NCI-H1092 treated with DMSO at 0.1 percent for 48 hours (cell line): ENCODE data around the gene CEP57.

Source experiments
- DNase-seq: peaks from one replicate; lab custom pipeline; 2025; lab: John Stamatoyannopoulos, UW

CEP57 gene

GRCh38 chr11:95790123-95790932 lies at the start of gene CEP57:
CEP57 (plus strand) TSS chr11:95790498; CDS start chr11:95790699, 201 bp downstream.
- peak; percentile 99 for DNase-seq

- no peak for DNase-seq
These were observed 40.2 kb upstream of the CEP57 start for GRCh38 chr11:95750101-95750500.

DNA sequence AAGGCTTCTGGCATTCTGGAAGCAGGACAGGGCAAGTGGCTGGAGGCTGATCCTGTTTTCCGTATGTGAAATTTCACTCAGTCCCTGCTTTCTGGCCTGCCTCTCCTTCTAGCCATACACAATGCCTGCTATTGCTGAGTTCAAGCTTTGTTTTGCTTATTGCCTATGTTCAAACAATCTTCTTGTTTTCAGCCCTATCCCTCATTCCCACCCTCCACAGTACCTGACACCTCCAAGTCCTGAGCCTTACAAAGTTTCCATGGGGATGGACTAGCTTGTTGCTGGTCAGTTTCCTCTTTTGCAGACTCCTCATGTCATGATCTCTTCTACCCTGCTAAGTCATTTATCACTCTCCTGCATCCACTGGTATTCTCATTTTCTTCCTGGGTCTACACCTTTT lies 38.8 kb upstream of the CEP57 start:
- no peak for DNase-seq

DNA sequence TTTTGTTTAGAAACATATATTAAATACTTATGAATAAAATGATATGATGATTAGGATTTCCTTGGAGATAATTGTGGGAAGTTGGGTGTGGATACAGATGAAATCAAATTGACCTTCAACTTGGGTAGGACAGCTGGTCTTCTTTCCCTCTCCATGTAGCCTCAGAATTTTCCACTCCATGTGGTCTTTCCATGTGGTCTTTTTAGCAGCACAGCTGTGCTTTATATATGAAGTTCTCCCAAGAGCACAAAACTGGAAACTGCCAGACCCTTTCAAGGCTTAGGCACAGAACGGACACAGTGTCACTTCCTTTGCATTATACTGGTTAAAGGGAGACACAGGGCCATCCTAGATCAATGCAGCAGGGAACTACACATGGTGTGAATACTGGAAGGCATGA lies 29.4 kb upstream of the CEP57 start:
- DNase-seq = no peak

GRCh38 chr11:95762534-95762933 lies 27.8 kb upstream of the CEP57 start:
- DNase-seq = no peak

- DNase-seq = peak; percentile 76
These were observed 25.9 kb upstream of the CEP57 start for GRCh38 chr11:95764267-95764898.

DNA sequence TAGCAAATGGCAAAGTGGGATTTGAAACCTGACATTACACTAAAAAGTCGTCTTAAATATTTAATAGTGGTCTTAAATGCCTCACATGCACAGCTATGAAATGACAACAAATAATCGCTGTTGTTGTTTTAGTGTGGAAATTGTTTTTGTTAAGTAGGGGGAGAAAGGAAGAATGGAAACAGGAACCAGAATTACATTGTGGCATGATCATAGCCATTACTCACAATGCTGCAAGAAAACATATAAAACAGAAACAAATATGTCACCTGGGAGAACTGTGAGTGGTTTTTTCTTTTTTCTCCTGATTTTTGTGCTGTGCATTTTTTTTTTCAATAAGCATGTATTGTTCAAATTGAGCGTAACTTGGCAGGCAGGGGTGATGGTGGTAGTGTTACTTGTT lies 23.6 kb upstream of the CEP57 start:
- no peak for DNase-seq

DNA sequence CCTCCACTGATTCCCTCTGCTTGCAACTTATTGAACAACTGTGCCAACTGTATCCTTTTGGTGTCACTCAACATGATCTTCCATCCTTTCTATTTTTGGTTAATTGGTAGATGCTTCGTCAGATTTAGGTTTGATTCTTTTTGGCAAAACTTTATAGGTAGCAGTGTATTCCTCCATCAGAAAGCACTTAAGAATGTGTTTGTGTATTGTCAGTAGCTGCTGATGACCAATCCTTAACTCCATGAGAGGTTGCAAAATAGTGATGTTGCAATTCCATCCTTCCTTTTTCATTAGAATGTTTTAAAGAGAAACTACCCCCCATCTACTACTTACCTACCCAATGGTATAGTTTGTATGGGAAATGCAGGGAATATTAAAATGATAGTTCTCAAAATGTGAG lies 22.8 kb upstream of the CEP57 start:
- no peak for DNase-seq

GRCh38 chr11:95768521-95768920 lies 21.8 kb upstream of the CEP57 start:
- no peak for DNase-seq

GRCh38 chr11:95776859-95777258 lies 13.4 kb upstream of the CEP57 start:
- no peak for DNase-seq

DNA sequence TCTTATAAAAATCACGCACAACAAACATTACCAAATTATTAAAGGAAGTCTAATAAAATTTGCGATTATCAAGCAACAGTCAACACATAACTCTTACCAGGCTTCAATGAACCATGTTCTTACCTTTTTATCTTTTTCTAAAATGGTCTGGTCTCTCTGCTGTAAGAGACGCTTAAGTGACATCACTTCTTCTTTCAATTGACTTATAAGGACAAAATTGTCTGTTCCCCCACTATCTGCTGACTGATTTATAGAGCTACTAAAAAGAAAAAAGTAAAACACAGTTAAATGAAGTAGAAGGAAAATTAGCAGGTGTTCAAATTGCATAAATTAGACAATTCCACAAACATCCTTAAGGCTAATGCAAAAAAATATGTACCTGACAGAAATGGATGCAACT lies 11.6 kb upstream of the CEP57 start:
- no peak for DNase-seq

- no peak for DNase-seq
These were observed 9.8 kb upstream of the CEP57 start for GRCh38 chr11:95780544-95780943.

DNA sequence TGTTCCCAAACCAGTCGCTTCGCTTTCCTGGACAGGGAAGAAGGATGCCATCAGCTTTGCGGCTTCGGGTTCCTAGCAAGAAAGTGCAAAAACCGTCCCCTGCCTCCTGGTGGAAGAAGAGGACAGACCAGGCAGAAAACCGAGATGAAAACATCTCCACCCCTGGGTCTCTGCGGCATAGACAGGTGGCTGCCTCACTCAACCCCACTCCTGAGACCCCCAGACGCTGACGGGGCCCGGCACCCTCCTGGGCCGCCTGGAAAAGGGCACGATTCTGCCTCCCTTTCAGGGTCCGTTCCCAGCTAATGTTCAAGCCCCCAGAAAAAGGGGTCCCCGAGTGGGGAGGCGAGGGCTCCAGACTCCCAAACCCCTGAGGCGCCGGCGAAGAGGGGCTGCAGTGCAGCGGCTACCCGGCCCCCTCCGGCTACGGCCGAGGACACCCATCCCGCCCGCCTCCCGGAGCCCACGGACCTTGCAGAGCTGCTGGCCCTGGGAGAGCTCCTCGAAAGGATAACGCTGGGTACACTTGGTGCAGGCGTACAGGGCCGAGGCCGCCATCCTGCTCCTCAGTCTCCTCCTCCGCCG lies 1.3 kb upstream of the CEP57 start:
- peak; percentile 59 for DNase-seq

DNA sequence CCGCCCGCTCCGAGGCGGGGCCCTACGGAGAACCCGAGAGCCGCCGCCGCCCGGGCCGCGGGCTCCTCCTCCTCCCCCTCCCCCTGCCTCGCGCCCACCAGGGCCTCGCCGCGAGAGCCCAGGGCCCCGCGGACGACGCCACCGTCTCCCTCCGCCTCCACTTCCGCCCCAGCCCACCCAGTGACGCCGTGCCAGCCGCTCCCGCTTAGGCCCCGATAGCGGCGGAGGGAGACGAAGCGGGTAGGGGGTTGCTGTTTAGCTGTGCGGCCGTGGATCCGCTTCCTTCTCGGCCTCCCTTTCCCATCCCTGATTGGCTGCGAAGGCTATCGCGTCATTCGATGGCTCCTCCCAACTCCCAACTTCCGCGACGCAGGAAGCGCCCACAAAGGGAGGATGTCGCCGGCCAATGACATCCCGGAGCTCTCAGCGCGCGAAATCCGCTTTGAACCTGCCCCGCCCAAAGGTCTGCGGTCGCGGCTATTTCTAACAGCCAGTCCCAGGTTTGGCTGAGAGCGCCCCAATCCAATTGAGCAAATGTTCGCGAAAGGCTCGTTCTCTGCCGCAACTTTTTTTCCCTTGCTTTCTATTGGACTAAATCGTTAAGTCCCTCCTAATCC lies 684 bp upstream of the CEP57 start, which contains the start of gene FAM76B:
Gene FAM76B, minus strand, starts transcription at position 277 of the 617 bp plus-strand sequence. CDS start 304 bp downstream, outside the sequence.
- DNase-seq = peak; percentile 99

GRCh38 chr11:95790933-95791708 lies 823 bp downstream of the CEP57 start:
- peak; percentile 78 for DNase-seq

GRCh38 chr11:95791709-95792033 lies 1.4 kb downstream of the CEP57 start:
- DNase-seq = no peak

DNA sequence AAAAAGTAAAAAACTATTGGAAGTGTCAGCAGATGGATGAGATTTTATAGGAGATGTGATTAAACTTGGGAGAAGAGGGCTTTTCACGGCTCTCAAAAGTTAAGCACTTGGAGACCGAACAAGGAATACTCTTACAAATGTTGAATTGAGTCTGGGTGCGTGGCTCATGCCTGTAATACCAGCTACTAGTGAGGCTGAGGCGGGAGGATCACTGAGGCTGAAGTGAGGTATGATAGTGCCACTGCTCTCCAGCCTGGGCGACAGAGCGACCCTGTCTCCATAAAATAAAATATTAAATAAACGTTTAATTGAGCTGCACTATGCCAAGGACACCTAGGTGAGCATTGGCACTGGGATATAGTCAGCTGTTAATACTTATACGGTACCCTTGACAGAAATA lies 1.9 kb downstream of the CEP57 start:
- DNase-seq = no peak

GRCh38 chr11:95792700-95793099 lies 2.4 kb downstream of the CEP57 start:
- no peak for DNase-seq

DNA sequence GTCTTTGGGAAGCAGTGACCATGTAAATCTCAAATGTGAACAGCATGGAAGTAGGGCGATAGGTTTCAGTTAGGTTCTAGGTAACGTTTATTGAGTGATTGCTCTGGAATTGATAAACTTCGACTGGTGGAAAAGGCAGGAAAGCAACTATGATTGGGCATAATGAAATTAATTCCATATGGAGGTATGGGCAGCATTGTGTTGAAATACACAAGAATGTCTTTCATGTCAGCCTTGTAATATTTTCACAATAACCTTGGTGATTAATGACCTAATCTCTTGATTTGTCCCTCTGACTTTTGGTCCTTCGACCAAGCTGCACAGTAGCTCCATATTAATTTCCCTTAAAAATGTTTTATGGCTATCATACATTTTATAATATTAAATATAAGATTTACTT lies 2.8 kb downstream of the CEP57 start:
- DNase-seq = no peak

DNA sequence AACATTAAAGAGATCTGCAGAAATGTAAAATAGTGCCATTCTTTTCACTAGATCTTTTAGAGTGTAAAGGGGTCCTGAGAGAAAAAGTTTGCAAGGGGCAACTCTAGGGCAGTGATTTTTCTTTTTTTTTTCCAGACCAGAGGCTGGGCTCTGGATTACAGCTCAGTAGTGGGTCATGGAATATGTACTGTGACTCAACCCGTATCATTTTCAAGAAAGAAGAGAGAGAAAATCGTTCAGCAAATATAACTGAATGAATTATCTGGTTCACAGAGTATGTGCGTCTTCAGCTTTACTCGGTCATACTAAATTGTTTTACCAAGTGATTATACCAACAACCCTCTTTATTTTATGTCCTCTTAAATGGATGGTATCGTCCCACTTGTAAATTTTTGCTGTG lies 3.8 kb downstream of the CEP57 start:
- no peak for DNase-seq

DNA sequence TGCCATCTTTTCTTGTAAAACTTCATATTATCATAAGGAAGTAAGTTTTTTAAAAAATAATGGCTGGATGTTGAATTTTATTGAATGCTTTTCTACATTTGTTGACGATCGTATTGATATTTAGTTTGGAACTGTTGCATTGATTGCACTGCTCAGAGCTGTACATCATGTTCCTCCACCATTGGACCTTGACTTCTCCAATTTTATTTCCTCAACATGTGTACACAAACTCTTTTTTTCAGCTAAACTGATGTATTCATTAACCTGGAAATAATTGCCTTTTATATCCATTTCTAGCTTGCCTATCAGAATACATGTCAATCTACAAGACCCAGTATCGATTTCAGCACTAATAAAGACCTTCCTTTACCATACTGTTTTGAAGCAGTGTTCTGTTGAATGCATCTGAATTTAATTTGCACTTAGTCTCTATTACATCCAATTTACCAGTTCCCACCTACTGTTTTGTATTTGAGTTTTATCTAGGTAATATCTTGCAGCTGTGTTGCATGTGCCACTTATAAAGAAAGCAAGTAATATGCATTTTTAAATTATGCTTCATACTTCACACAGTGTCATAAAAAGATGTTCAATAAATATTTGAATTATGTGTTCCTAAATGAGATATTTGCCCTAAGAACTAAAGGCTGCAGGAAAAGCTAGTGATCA lies 5.5 kb downstream of the CEP57 start:
- peak; percentile 25 for DNase-seq

DNA sequence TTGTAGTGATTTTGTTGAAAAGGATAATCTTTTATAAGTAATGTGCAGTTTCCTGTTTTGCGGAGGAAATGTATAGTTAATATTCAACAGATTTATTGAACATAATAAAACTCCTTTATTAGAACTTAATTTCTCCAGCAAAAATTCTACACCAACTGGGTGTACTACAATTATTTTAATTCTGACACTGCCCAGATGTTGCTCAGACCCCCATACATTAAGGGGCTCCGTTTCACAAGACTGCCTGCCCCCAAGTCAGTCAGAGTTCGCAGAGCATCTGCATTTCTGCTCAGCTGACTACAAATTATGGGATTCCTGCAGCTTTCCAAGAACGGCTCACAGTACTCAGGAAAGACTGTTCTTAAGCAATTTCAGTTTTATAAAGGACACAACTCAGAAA lies 6.2 kb downstream of the CEP57 start:
- no peak for DNase-seq
